H9 (cell line): ENCODE results near the gene LRIG1. TPM values are rescaled to one million over a fixed set of nuclear protein-coding genes. Genes with fewer than 3 reads are reported as not detected.

ENCODE experiments used
- DNase-seq: peaks from one replicate; pipeline ENCODE4 v3.0.0-alpha.2; 2017
- H2AFZ ChIP-seq: one replicate; pipeline ENCODE4 v1.6.1; 2013; ENCODE audit warnings: mild to moderate bottlenecking, low read length, control low read depth, moderate library complexity
- H2AK5ac ChIP-seq: 2 replicates; pipeline ENCODE4 v1.6.1; 2013; ENCODE audit warnings: low read length, control low read depth, mixed read lengths; ENCODE audit not compliant: insufficient read length
- H2BK120ac ChIP-seq: one replicate; pipeline ENCODE4 v1.6.1; 2013; ENCODE audit warnings: low read depth, mild to moderate bottlenecking, low read length, control low read depth, inconsistent platforms; ENCODE audit not compliant: poor library complexity, severe bottlenecking
- H2BK12ac ChIP-seq: 2 replicates; pipeline ENCODE4 v1.6.1; 2013; ENCODE audit warnings: low read length, control low read depth, mixed read lengths, low read depth; ENCODE audit not compliant: insufficient read length
- H2BK15ac ChIP-seq: 2 replicates; pipeline ENCODE4 v1.6.1; 2013; ENCODE audit warnings: low read depth, low read length, control low read depth
- H2BK20ac ChIP-seq: one replicate; pipeline ENCODE4 v1.6.1; 2013; ENCODE audit warnings: low read depth, mild to moderate bottlenecking, low read length, control low read depth, inconsistent platforms; ENCODE audit not compliant: poor library complexity, severe bottlenecking
- H2BK5ac ChIP-seq: 2 replicates; pipeline ENCODE4 v1.6.1; 2013; ENCODE audit warnings: low read length, control low read depth, mixed read lengths; ENCODE audit not compliant: insufficient read length
- H3K14ac ChIP-seq: 2 replicates; pipeline ENCODE4 v1.6.1; 2013; ENCODE audit warnings: low read length, control low read depth; ENCODE audit not compliant: insufficient read depth
- H3K18ac ChIP-seq: 2 replicates; pipeline ENCODE4 v1.6.1; 2013; ENCODE audit warnings: low read depth, mild to moderate bottlenecking, mixed read lengths, low read length, control low read depth; ENCODE audit not compliant: insufficient read length
- H3K23ac ChIP-seq: 2 replicates; pipeline ENCODE4 v1.6.1; 2013; ENCODE audit warnings: low read length, control low read depth, mixed read lengths, low read depth; ENCODE audit not compliant: insufficient read length
- H3K23me2 ChIP-seq: 2 replicates; pipeline ENCODE4 v1.6.1; 2013; ENCODE audit warnings: low read depth, mild to moderate bottlenecking, mixed read lengths, low read length, control low read depth; ENCODE audit not compliant: insufficient read length, poor library complexity, severe bottlenecking
- H3K27ac ChIP-seq: 2 replicates; pipeline ENCODE4 v1.5.1; 2013; ENCODE audit warnings: low read length, control low read depth, mixed read lengths, low read depth; ENCODE audit not compliant: insufficient read length
- H3K27me3 ChIP-seq: 2 replicates; pipeline ENCODE4 v1.6.1; 2013; ENCODE audit warnings: low read length, control low read depth, inconsistent platforms; ENCODE audit not compliant: insufficient read depth
- H3K4ac ChIP-seq: 2 replicates; pipeline ENCODE4 v1.6.1; 2013; ENCODE audit warnings: low read depth, mild to moderate bottlenecking, control low read depth, inconsistent platforms, low read length, moderate library complexity
- H3K4me1 ChIP-seq: 2 replicates; pipeline ENCODE4 v1.6.1; 2013; ENCODE audit warnings: low read length, control low read depth, inconsistent platforms; ENCODE audit not compliant: insufficient read depth
- H3K4me2 ChIP-seq: 2 replicates; pipeline ENCODE4 v1.6.1; 2013; ENCODE audit warnings: low read length, control low read depth, mixed read lengths; ENCODE audit not compliant: insufficient read length, insufficient read depth
- H3K56ac ChIP-seq: 2 replicates; pipeline ENCODE4 v1.6.1; 2013; ENCODE audit warnings: low read depth, mild to moderate bottlenecking, mixed read lengths, low read length, control low read depth; ENCODE audit not compliant: insufficient read length
- H3K79me1 ChIP-seq: 2 replicates; pipeline ENCODE4 v1.6.1; 2013; ENCODE audit warnings: low read depth, mild to moderate bottlenecking, moderate library complexity, low read length, control low read depth, inconsistent platforms; ENCODE audit not compliant: insufficient read depth, poor library complexity, severe bottlenecking
- H3K79me2 ChIP-seq: 2 replicates; pipeline ENCODE4 v1.6.1; 2013; ENCODE audit warnings: low read length, control low read depth, inconsistent platforms; ENCODE audit not compliant: insufficient read depth
- H3K9ac ChIP-seq: 2 replicates; pipeline ENCODE4 v1.6.1; 2013; ENCODE audit warnings: low read length, control low read depth, mixed read lengths; ENCODE audit not compliant: insufficient read length; ENCODE audit errors: extremely low read depth
- H3K9me3 ChIP-seq: one replicate; pipeline ENCODE4 v1.6.1; 2013; ENCODE audit warnings: low read depth, low read length, inconsistent platforms; ENCODE audit not compliant: control insufficient read depth
- H3T11ph ChIP-seq: one replicate; pipeline ENCODE4 v1.6.1; 2013; ENCODE audit warnings: mild to moderate bottlenecking, low read length, control low read depth, inconsistent platforms
- H4K20me1 ChIP-seq: one replicate; pipeline ENCODE4 v1.6.1; 2013; ENCODE audit not compliant: control insufficient read depth, insufficient read length, insufficient read depth
- H4K5ac ChIP-seq: 2 replicates; pipeline ENCODE4 v1.6.1; 2013; ENCODE audit warnings: low read depth, mild to moderate bottlenecking, mixed read lengths, low read length, control low read depth; ENCODE audit not compliant: insufficient read length
- H4K8ac ChIP-seq: replicated peaks from 2 replicates; pipeline ENCODE4 v1.6.1; 2013; ENCODE audit warnings: low read length, control low read depth, mixed read lengths, low read depth; ENCODE audit not compliant: insufficient read length
- H4K91ac ChIP-seq: 2 replicates; pipeline ENCODE4 v1.6.1; 2013; ENCODE audit warnings: low read depth, mild to moderate bottlenecking, moderate library complexity, mixed read lengths, low read length, control low read depth; ENCODE audit not compliant: insufficient read length
- H3K27ac Mint-ChIP-seq, 3 experiments: 2 replicates in 2 of 3; 3 replicates in 1 of 3; pipeline ENCODE4 v1.8.0; 2020 to 2021; ENCODE audit warnings: mixed read lengths in 3 of 3, mild to moderate bottlenecking in 1 of 3, moderate library complexity in 1 of 3
- H3K27me3 Mint-ChIP-seq: 2 replicates; pipeline ENCODE4 v1.8.0; 2021; ENCODE audit warnings: low read depth, mild to moderate bottlenecking, moderate library complexity, mixed read lengths
- H3K36me3 Mint-ChIP-seq, 3 experiments: 2 replicates in 2 of 3; 3 replicates in 1 of 3; pipeline ENCODE4 v1.8.0; 2020 to 2021; ENCODE audit warnings: low read depth in 3 of 3, mixed read lengths in 3 of 3; ENCODE audit not compliant: insufficient read depth in 1 of 3
- H3K4me1 Mint-ChIP-seq, 2 experiments: 2 replicates each; pipeline ENCODE4 v1.8.0; 2020; ENCODE audit warnings: mixed read lengths in 2 of 2
- H3K4me3 Mint-ChIP-seq, 2 experiments: 2 replicates in 1 of 2; 3 replicates in 1 of 2; pipeline ENCODE4 v1.8.0; 2020 to 2021; ENCODE audit warnings: mild to moderate bottlenecking in 2 of 2, mixed read lengths in 2 of 2, moderate library complexity in 1 of 2
- H3K9me3 Mint-ChIP-seq, 2 experiments: 2 replicates in 1 of 2; 3 replicates in 1 of 2; pipeline ENCODE4 v1.8.0; 2020; ENCODE audit warnings: mild to moderate bottlenecking in 2 of 2, mixed read lengths in 2 of 2, moderate library complexity in 1 of 2
- CTCF ChIP-seq: fragments of 200-600 bp; sonication (generic); conservative IDR thresholded peaks from 3 replicates; pipeline ENCODE4 v1.8.0; 2021; ENCODE audit warnings: antibody characterized with exemption, mild to moderate bottlenecking
- WGBS: extraction: QIAGEN DNeasy Blood & Tissue Kit; methylation state at CpG from one replicate; pipeline ENCODE4 v1.1.7; 2013; ENCODE audit warnings: missing lambda C conversion rate, low lambda C conversion rate, mixed read lengths; ENCODE audit not compliant: insufficient read length; ENCODE audit errors: extremely low coverage; 5-methylcytosine and 5-hydroxymethylcytosine counted together
- total RNA-seq: library from RNA; stranded (reverse); gene quantifications from 2 replicates; pipeline ENCODE4 v1.2.1, GENCODE V29; 2021

The LRIG1 gene
- total RNA-seq, 1 experiment from 2014 or later, result 70.3 TPM

GRCh38 chr3:66381626-66382025 is 119.2 kb downstream of the LRIG1 start:
- Histone ChIP-seq H3K14ac (no peak overlapping the region), H4K91ac (no peak overlapping the region), H3K27me3 (no peaks in the 10 kb centered on the region), H3K18ac (no peak overlapping the region), H3K9me3 (no peaks in the 10 kb centered on the region), H2AK5ac (no peak overlapping the region), H3K79me1 (no peaks in the 10 kb centered on the region), H3K4me2 (no peak overlapping the region), H3K79me2 (no peaks in the 10 kb centered on the region), H2BK15ac (no peak overlapping the region), H3K27ac (no peak overlapping the region), H2BK120ac (no peak overlapping the region), H3K56ac (no peak overlapping the region), H3K23me2 (no peaks in the 10 kb centered on the region), H2BK12ac (no peak overlapping the region), H3T11ph (no peak overlapping the region), H3K4ac (no peak overlapping the region), H4K20me1 (peaks cover 3% of the 10 kb centered on the region), H2BK5ac (no peak overlapping the region), H3K9ac (no peak overlapping the region), H3K4me1 (no peaks in the 10 kb centered on the region), H2AFZ (no peak overlapping the region), H4K5ac (no peak overlapping the region), H4K8ac (no peak overlapping the region), H3K23ac (no peak overlapping the region), H2BK20ac (no peak overlapping the region)
- Mint-ChIP-seq H3K9me3 (no peaks in the 10 kb centered on the region), H3K4me1 (peaks cover 4 to 11% of the 10 kb centered on the region in 2 experiments), H3K27ac (peak overlapping the region in 1 of 3 experiments; percentile 42; a peak in 1 of 7 replicates), H3K36me3 (peaks cover 85 to 100% (median 99%) of the 10 kb centered on the region in 3 experiments), H3K27me3 (no peaks in the 10 kb centered on the region), H3K4me3 (no peak overlapping the region)
- no CpG with 5 or more reads among the region's 7 CpGs for WGBS
- TF ChIP-seq CTCF, result no peak
- peak; percentile 19 for DNase-seq
